Activated CD8-positive, alpha-beta memory T cell treated with anti-CD3 and anti-CD28 coated beads for 36 hours (primary cell): ENCODE data around the gene RPL9. TPM values are rescaled to one million over a fixed set of nuclear protein-coding genes. Genes with fewer than 3 reads are reported as not detected.
"Not testable (repeated sequence)": the region's sequence is repeated elsewhere in the genome, so short reads cannot be mapped to it uniquely, and the experiment has no call there.

Experiments
- CTCF ChIA-PET: fragments of 350-600 bp; sonication (Branson Sonifier 250); formaldehyde crosslinking; loops from one replicate; lab custom pipeline; 2021; ENCODE audit warnings: antibody characterized with exemption; lab: Charles Lee
- POLR2A ChIA-PET: fragments of 350-600 bp; sonication (Branson Sonifier 250); formaldehyde crosslinking; loops from one replicate; lab custom pipeline; 2021; ENCODE audit warnings: antibody characterized with exemption; lab: Charles Lee
- total RNA-seq, 2 experiments: library from RNA; stranded (reverse); gene quantifications; one replicate each; pipeline ENCODE4 v1.2.3, GENCODE V29; 2021

The RPL9 gene
- 1,000 to 10,000 TPM; 1,524 to 1,633 TPM for total RNA-seq

DNA sequence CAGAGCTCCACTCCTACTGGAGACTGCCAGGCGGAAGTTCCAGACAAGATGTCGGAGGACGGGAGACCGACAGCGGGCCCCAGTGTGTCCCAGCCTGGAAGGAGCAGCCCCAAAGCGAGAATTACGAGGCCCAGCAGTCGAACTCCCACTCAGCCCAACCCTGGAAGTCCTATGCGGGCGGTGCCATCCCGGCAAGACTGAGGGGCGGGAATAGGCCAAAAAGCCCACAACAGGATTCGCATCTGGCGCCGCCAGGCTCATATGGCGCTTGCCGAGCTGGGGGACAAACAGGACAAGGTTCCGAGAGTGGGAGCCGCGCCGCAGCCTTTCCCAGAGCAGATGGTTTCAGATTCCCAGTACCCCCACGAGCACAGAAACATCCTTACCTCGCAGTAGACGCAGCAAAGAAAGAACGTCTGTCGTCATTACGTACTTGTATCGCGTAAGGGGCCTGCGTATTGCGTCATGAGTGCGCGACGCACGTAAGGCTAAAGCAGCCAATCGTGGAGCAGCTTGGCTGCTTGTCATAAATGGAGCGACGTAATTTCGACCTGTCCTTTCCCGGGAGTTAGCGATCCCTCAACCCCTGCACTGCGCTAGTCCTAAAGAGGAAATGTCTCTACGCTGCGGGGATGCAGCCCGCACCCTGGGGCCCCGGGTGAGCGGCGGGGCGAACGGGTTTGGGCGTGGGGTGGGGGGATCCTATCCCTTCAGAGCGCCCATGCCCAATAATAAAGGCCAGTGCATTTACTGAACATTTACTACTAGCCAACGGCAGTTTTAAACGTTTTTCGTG is at the start of gene RPL9, which contains the start of gene LIAS:
Gene RPL9, minus strand, starts transcription at position 418 of the 796 bp plus-strand sequence. CDS start 483 bp downstream, outside the sequence.
Gene LIAS, plus strand, starts transcription at position 552 of the 796 bp plus-strand sequence. Its CDS starts 62 bp downstream, at position 614.
- ChIA-PET CTCF (interaction anchor here (1.1 to 1.4 kb wide), 2 partner anchors 11 to 92 kb away, joined by 3 read pairs; no protein-coding TSS in a partner anchor), POLR2A (interaction anchor here (0.6 to 2.2 kb wide), 9 partner anchors 11 to 276 kb away, joined by 3 to 10 read pairs (median 6); partner anchors contain the start of genes UBE2K, UGDH and WDR19)

DNA sequence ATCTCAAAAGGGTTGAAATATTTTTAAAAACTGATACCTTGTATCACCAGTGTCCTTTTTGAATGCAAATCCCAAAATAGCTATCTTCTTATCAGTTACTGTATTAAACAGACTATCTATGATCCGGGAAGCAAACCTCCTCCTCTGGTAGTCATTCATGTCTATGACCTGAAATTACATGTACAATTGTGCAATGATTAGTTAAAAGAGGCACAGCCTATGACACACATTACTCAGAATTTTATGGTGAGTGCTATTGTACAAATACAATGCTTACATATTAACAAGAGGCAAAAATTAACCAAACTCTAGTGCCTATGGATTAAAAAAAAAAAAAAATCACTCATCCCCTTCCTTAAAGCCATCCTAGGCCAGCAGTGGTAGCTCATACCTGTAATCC is 46.9 kb upstream of the RPL9 start:
- CTCF ChIA-PET: no interaction called here
- POLR2A ChIA-PET: no interaction called here

GRCh38 chr4:39504538-39504937 is 45.8 kb upstream of the RPL9 start:
- POLR2A ChIA-PET: no interaction called here
- CTCF ChIA-PET: no interaction called here

DNA sequence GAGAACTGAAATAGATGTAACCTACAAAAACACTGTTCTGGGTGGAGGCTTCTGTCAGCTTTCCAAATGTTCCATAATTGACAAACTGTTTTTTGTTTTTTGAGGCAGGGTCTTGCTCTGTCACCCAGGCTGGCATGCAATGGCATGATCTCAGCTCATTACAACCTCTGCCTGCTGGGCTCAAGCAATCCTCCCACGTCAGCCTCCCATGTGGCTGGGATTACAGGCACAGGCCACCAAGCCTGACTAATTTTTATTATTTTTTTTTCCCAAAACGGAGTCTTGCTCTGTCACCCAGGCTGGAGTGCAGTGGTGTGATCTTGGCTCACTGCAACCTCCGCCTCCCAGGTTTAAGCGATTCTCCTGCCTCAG is 43.9 kb upstream of the RPL9 start:
- CTCF ChIA-PET: not testable (repeated sequence)
- POLR2A ChIA-PET: interaction anchor here (0.7 kb wide), 1 partner anchor 139 kb away, joined by 3 read pairs; no protein-coding TSS in a partner anchor

DNA sequence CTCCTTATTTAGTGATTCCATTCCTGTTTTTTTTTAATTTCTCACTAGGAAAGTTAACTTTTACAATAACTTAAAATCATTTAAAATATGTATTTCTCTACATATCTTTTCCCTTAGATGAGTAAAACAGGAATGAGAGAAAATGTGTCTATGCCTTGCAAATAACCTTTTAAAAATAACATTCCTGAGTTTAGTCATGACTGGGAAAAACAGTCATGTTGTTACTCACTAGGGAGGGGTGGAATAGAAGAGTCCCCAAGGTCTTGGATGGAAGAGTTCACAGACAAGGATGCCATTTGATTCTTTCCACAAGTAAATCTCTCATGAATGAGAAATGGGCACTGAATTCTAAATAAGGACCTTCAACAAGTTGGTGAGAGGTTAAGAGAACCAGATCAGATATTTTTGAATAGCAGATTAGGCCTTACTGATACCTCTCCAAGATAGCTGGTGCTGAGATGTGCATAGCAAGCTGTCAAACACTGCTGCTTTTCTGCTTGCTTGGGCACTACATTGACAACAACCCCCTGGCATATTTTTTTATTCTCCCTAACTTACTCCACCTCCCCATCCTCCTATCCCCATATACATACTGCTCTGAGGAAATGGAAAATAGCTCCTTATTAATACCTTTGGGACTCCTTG is 43.4 kb upstream of the RPL9 start:
- ChIA-PET POLR2A (interaction anchor here (0.7 kb wide), 1 partner anchor 139 kb away, joined by 3 read pairs; no protein-coding TSS in a partner anchor), CTCF (no interaction called here)

- ChIA-PET POLR2A (no interaction called here), CTCF (no interaction called here)
These were observed 40.0 kb upstream of the RPL9 start for GRCh38 chr4:39498727-39499020.

- CTCF ChIA-PET: no interaction called here
These were observed 39.4 kb upstream of the RPL9 start for GRCh38 chr4:39497909-39498726.

GRCh38 chr4:39495446-39496213 is 36.9 kb upstream of the RPL9 start:
- CTCF ChIA-PET: interaction anchor here (0.6 kb wide), 1 partner anchor 97 kb away, joined by 3 read pairs; no protein-coding TSS in a partner anchor
- POLR2A ChIA-PET: no interaction called here

More at GRCh38 chr4:39497909-39498726, 39.4 kb upstream of the RPL9 start:
- POLR2A ChIA-PET: no interaction called here

- ChIA-PET CTCF (no interaction called here), POLR2A (no interaction called here)
These were observed 35.6 kb upstream of the RPL9 start for GRCh38 chr4:39494354-39494753.

DNA sequence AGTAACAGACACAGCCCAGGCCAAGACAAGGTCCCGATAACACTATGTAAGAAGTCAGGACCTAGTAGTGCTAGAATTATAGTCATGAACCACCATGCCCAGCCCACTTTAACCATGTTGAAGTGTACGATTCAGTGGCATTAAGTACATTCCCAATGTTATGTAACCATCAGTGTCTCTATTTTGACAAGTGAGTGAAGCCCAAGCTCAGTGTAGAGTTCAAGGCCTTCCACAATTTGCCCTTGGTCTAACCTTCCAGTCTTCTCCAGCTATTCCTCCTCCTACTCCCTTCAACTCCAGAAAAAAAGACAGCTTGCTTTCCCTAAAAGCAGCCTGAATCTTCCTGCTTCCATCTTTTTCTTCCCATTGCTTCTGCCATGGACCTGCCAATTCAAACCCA is 31.6 kb upstream of the RPL9 start:
- CTCF ChIA-PET: no interaction called here
- POLR2A ChIA-PET: no interaction called here

- ChIA-PET POLR2A (no interaction called here), CTCF (no interaction called here)
These were observed 27.6 kb upstream of the RPL9 start for GRCh38 chr4:39486221-39486804.

DNA sequence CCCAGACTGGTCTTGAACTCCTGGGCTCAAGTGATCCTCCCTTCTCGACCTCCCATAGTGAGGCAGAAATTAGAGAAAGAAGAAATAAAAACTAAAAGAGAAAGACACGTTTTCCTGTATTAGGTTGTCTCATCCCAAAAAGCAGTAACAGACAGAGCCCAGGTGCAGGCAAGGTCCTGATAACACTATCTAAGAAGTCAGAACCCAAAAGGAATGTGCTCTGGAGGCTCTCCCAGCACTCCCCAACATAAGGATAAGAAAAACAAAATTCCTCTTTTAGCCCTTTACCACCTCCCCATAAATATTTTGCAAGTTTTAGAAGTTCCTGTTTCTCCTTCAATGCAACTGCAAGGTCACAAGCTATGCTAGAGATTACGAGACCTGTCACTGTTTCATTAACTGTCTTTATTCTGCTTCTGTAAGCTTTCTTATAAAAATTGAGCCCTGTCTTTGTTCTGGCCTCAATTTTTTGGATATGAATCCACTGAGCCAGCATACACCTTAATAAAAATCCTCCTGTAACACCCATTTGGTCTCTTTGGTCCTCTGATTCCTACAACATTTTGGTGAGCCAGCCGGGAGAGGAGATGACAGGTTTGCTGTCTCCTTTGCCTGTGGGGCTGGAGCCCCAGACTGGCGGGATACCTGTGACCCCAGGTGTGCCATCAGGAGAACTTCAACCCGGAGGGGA is 26.0 kb upstream of the RPL9 start:
- ChIA-PET POLR2A (no interaction called here), CTCF (no interaction called here)

GRCh38 chr4:39480902-39481695 is 22.4 kb upstream of the RPL9 start:
- POLR2A ChIA-PET: no interaction called here
- CTCF ChIA-PET: no interaction called here

- POLR2A ChIA-PET: no interaction called here
These were observed 21.5 kb upstream of the RPL9 start for GRCh38 chr4:39480251-39480650.

DNA sequence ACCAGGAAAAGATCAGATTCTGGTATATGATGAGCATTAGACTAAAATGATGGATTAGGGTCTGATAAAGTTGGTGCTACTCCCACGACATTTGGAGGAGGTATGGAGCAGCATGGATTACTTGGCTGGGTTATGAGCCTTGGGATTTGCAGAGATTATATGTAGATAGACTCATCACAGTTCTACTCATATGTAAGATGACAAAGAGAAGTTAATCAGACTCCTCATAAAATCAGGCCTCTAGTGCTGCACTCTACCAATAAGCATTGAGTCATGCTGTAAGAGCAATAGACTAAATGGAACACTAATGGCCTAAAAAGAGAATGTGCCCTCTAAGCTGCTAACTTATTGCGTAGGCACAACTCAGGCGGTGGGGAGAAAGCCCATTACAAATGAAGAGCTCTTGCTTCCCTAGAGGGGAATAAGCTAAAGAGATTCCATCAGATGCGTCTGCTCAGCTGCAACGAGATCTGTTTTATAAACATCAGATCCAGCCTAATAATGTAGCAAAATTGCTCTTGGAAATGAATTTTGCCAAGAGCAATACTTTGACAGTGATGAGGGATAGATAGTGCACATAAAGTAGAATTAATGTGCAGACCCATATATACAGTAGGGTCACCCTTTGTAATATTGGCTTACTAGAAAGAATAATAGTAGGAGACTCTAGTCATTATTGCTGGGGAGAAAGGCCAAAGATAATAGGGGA is 17.6 kb upstream of the RPL9 start:
- ChIA-PET POLR2A (no interaction called here), CTCF (no interaction called here)

More at GRCh38 chr4:39480251-39480650, 21.5 kb upstream of the RPL9 start:
- CTCF ChIA-PET: no interaction called here

DNA sequence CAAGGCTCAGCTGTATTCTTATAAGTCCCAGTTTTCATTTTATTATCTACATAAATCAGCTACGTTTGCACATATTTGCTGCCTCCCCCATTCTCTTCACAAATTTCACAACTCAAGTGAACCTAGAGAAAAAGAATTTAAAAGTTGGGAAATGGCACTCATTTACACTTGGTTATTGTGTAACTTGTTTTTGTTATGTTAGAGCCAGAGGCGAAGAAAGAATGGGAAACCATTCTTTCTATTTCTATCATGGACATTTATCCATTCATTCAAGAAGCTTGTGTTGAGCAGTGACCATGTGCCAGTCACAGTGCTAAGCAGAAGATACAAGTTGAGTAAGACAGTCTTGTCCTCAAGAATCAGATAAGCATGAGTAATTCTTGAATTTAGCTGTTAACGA is 13.7 kb upstream of the RPL9 start:
- CTCF ChIA-PET: interaction anchor here (0.6 kb wide), 1 partner anchor 902 kb away, joined by 4 read pairs; no protein-coding TSS in a partner anchor
- POLR2A ChIA-PET: no interaction called here

DNA sequence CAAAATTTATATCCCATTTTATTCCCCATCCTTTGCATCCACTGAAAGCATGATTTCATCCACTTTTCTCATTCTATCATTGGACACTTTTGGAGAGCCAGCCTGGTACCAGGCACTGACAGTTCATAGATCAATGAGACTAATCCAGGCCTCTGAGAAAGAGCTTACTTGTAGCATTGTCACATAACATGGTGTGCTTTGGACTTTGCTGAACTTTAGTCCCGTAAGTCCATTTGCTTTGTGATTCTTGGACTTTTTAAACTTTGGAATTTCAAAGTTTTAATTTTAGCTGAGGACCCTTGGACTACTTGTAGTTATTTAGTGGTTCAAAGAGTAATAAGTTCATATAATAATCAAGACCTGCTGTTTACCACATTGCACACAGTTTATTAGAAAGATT is 11.7 kb upstream of the RPL9 start:
- ChIA-PET POLR2A (no interaction called here), CTCF (no interaction called here)
